Frontal cortex (tissue), 4 donors: ENCODE results near the gene SETD7. TPM values are rescaled to one million over a fixed set of nuclear protein-coding genes. Genes with fewer than 3 reads are reported as not detected.
A peak's percentile ranks its signal among the peaks of the same experiment; 100 is the strongest.
"Not testable (repeated sequence)": the region's sequence is repeated elsewhere in the genome, so short reads cannot be mapped to it uniquely, and the experiment has no call there.

Source experiments
- DNase-seq, 2 donors: peaks; one replicate each; pipeline ENCODE4 v3.0.0; 2012; ENCODE audit warnings: low spot score in 2 of 2
- FAIRE-seq: peaks from 2 replicates; lab custom pipeline; 2012; peaks lifted over from hg19 to GRCh38; lab: Jason Lieb, UNC
- total RNA-seq: library from RNA; depleted of rRNA; stranded (reverse); fragments of >200 nt; gene quantifications from one replicate; pipeline ENCODE4 v1.2.3, GENCODE V29; 2014
- donor health status: control.
- donor health status: control.
- donor health status: control.

SETD7 gene
- total RNA-seq, 1 donor from 2014 or later: 28.5 TPM

DNA sequence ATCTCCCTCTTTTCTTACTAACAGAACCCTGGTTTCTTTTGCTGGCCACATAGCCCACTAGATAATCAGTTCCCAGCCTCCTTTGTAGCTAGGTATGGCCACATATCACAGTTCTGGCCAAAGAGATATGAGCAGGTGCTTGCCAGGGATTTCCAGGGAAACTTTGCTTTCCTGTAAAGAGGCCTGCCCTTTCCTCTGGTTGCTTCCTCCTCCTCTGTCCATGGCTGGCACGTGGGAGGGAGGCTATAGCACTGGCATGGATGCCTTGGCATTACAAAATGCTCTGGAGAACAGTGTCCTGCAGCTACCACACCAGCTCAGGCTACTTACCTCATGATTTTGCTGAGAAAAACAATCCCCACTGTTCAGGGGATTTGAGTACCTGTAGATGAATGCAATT lies 74.6 kb downstream of the SETD7 start:
- FAIRE-seq (no peak), DNase-seq (no peak)

DNA sequence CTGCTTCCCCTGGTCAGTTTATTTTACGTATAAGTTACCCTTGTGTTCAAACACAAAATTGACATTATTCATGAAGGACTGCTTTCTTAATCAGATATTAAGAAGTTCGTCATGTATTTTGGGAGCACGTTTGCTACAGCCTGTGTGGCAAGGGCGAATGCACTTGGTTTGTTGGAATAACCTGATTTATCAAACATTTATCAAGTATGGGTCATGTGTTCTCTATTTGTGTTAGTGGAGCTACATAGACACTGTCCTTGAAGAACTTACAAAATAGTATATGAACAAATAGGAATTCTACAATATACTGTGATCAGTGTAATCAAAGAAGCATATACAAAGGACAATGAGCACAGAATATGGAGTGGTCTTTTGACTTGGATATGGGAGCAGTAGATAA lies 79.7 kb downstream of the SETD7 start:
- DNase-seq (no peak), FAIRE-seq (no peak)

DNA sequence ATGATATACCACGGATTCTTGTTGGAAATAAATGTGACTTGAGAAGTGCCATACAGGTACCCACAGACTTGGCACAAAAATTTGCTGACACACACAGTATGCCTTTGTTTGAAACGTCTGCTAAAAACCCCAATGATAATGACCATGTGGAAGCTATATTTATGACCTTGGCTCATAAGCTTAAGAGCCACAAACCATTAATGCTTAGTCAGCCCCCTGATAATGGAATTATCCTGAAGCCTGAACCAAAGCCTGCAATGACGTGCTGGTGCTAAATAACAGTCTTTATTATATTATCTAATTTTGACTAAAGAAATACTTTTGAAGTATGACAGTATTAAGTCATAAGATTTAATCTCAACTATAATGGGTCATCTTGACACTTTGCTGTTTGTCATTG lies 83.2 kb downstream of the SETD7 start:
- no peak for FAIRE-seq
- DNase-seq: no peak

DNA sequence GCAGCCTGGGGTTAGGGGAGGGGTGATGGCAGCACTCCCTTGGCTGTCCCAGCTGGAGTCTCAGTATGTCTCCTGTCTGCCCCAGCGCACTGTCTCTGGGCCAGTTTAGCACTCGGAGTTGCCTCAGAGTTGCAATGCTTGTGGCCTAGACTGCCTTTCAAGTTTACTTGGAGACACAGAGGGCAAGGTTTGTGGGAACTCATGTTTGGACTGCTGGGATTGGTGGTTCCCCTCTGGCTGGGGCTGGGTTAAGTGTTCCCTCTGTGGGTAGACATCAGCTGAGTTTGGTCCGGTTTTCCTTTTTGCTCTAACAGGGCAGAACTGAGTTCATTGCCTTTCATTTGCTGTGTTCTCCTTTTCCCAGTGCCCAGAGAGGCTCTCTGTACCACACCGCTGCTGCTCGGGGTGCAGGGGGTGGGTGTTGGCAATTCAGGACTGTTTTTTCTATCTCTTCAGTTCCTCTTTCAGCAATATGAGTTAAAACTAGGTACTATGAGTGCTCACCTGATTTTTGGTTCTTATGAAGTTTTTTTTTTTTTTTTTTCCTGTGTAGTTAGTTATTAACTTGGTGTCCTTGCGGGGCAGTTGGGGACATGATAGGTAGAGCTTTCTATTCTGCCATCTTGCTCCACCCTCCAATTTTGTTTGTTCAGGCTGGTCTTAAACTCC lies 84.9 kb downstream of the SETD7 start:
- FAIRE-seq: no peak
- no peak for DNase-seq

DNA sequence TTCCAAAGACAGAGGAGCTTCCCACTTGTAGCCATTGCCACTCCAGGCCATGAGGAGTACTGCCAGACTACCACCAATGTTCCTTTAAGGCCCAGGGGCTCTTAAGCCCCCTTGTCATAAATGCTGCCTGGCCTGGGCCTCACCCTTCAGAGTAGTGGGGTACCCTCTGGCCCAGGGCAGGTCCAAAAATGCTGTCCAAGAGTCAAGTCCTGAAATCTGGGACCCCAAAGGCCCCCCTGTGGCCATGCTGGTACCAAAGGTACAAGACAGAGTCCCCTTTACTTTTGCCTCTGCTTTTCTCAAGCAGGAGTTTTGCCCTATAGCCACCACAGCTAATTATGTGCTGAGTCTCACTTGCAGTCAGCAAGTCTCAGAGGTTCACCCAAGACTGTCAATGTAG lies 85.7 kb downstream of the SETD7 start:
- DNase-seq (no peak), FAIRE-seq (no peak)

DNA sequence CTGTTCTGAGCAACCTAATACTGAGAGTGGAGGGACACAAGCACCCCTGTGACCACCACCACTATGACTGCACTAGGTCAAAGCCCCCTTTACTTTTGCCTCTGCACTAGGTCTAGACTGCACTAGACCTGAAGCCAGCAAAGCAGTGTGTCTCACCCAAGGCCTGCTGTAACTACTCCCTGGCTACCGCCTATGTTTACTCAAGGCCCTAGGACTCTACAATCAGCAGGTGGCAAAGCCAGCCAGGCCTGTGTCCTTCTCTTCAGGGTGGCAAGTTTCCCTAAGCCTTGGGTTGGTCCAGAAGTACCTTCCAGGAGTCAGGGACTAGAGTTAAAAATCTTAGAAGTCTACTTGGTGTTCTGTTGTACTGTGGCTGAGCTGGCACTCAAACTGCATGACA lies 86.2 kb downstream of the SETD7 start:
- no peak for FAIRE-seq
- no peak for DNase-seq

DNA sequence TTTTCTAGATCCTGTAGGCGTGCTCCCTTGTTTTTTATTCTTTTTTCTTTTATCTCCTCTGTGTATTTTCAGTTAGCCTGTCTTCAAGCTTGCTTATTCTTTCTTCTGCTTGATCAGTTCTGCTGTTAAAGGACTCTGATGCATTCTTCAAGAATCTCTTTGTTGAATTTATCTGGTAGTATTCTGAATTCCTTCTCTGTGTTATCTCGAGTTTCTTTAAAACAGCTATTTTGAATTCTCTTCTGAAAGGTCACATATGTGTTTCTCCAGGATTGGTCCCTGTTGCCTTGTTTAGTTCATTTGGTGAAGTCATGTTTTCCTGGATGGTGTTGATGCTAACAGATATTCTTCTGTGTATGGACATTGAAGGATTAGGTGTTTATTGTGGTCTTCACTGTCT lies 86.8 kb downstream of the SETD7 start:
- FAIRE-seq: no peak
- DNase-seq: no peak

DNA sequence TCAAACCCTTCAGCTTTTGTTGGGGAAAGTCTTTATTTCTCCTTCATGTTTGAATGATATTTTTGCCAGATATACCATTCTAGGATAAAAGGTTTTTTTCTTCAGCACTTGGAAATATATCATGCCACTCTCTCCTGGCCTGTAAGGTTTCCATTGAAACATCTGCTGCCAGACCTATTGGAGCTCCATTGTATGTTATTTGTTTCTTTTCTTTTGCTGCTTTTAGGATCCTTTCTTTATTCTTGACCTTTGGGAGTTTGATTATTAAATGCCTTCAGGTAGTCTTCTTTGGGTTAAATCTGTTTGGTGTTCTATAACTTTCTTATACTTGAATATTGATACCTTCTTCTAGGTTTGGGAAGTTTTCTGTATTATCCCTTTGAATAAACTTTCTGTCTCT lies 87.3 kb downstream of the SETD7 start:
- DNase-seq, FAIRE-seq: not testable (repeated sequence)

DNA sequence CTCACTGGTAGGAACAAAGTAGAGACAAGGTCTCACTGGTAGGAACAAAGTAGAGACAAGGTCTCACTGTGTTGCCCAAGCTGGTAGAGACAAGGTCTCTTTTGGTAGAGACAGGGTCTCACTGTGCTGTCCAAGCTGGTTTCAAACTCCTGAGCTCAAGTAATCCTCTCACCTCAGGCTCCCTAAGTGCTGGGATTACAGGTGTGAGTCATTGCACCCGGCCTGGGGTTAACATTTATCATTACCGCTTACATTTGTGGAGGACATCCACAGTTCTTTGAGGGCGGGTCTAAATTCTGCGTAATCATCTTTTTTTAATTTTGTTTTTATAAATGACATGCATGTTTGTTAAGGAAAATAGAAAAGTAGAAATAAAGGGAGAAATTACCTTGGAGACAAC lies 90.1 kb downstream of the SETD7 start:
- FAIRE-seq: no peak

DNA sequence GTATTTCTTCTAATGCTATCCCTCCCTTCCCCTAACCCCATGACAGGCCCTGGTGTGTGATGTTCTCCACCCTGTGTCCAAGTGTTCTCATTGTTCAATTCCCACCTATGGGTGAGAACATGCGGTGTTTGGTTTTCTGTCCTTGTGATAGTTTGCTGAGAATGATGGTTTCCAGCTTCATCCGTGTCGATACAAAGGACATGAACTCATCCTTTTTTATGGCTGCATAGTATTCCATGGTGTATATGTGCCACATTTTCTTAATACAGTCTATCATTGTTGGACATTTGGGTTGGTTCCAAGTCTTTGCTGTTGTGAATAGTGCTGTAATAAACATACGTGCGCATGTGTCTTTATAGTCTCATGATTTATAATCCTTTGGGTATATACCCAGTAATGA lies 91.5 kb downstream of the SETD7 start:
- DNase-seq: not testable (repeated sequence)

More for the DNA sequence above, 90.1 kb downstream of the SETD7 start:
- no peak for DNase-seq

DNA sequence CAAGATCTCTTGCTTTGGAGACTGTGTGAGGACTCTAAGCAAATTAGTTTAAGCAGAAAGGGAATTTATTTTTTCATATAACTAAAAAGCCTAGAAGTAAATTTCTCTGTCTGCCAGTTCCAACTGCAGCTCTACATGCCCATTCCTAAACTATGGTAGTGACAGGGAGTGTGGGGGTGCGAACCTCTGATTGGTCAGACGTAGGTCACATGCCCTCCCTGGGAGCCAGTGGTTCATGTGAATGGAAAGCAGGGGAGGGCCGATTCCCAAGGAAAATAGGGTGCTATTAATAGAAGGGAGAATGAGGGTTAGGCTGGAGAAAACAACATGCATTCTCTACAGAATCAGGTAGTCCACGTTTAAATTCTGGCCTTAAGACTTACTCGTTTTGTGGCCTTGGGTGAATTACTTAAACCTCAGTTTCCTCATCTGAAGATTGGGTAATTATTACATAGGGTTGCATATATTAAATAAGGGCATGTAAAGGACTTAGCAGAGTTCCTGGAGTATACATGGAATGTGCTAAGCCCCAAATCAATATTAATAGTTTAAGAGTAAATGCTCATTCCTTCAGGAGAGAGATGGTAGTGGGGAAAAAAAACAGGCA lies 94.9 kb downstream of the SETD7 start:
- FAIRE-seq: no peak
- no peak for DNase-seq

More for the DNA sequence above, 91.5 kb downstream of the SETD7 start:
- FAIRE-seq: not testable (repeated sequence)

DNA sequence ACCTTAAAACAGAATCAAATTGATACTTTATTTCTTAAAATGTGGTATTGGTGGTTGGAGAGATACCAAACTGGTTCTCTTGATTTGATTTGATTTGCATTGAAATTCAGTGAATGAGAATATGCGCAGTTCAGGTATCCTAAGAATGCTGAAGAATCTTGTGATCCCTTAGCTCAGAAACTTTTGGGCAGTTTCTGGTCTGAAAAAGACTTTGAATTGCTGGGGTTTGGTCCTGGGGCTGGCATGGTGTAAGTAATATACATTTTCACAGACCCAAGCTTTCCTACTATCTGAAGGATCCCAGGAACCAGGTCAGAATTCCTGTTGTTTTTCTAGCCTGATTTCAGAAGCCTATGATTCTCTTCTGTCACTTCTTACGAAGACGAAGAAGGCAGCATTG lies 95.5 kb downstream of the SETD7 start:
- FAIRE-seq: no peak

DNA sequence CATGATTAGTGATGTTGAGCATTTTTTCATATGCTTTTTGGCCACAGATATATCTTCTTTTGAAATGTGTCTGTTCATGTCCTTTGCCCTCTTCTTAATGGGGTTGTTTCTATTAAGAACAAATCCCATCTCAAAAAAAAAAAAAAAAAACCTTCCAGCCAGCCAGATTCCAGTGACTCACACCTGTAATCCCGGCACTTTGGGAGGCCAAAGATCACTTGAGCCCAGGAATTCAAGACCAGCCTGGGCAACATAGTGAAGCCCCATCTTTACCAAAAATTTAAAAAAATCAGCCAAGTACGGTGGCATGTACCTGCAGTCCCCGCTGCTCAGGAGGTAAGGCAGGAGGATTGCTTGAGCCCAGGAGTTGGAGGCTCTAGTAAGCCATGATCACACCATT lies 97.0 kb downstream of the SETD7 start:
- DNase-seq (no peak), FAIRE-seq (no peak)

More for the DNA sequence above, 95.5 kb downstream of the SETD7 start:
- DNase-seq: no peak

DNA sequence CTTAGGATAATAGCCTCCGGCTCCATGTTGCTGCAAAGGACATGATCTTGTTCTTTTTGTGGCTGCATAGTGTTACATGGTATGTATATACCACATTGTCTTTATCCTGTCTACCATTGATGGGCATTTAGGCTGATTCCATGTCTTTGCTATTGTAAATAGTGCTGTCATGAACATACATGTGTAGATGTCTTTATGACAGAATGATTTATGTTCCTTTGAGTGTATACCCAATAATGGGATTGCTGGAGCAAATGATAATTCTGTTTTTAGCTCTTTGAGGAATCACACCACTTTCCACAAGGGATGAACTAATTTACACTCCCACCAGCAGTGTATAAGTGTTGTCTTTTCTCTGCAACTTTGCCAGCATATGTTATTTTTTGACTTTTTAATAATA lies 97.5 kb downstream of the SETD7 start:
- no peak for FAIRE-seq

DNA sequence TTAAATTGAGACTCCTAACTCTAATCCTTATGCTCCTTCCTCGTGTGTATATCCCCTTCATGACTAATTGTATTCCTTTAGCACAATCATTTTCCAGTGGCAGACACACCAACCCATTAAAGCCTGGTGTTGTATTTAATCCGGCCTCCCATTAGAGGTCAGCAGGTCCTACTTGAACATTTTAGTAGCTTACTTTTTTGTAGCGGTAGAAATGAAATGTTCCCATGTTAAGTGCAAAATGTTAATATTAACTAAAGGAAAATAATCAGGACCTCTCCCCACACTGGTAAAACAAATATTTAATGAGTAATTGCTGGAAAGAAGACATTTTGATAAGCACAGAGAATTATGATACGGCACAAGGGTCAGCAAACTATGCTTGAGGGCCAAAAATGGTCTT lies 98.7 kb downstream of the SETD7 start:
- no peak for FAIRE-seq
- no peak for DNase-seq

More for the DNA sequence above, 97.5 kb downstream of the SETD7 start:
- no peak for DNase-seq

DNA sequence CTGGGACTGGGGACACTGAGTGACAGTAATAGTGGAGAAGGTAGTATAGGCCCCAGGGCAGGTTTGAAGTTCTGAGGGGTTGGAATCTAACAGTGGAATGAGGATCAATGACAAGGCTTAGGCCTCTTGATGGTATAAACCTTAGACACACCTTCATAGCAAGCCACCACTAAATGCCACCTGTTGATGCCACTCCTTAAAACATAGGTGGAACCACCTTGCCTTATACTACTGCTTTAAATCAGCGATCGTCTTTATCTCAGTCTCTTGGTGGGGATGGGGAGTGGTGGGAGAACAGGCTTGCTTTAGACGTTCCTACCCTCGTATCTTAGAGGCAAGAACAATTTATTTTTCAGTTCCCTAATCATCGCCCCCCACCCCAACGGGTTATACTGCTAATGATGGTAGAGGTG lies 100.9 kb downstream of the SETD7 start:
- DNase-seq (no peak), FAIRE-seq (no peak)

DNA sequence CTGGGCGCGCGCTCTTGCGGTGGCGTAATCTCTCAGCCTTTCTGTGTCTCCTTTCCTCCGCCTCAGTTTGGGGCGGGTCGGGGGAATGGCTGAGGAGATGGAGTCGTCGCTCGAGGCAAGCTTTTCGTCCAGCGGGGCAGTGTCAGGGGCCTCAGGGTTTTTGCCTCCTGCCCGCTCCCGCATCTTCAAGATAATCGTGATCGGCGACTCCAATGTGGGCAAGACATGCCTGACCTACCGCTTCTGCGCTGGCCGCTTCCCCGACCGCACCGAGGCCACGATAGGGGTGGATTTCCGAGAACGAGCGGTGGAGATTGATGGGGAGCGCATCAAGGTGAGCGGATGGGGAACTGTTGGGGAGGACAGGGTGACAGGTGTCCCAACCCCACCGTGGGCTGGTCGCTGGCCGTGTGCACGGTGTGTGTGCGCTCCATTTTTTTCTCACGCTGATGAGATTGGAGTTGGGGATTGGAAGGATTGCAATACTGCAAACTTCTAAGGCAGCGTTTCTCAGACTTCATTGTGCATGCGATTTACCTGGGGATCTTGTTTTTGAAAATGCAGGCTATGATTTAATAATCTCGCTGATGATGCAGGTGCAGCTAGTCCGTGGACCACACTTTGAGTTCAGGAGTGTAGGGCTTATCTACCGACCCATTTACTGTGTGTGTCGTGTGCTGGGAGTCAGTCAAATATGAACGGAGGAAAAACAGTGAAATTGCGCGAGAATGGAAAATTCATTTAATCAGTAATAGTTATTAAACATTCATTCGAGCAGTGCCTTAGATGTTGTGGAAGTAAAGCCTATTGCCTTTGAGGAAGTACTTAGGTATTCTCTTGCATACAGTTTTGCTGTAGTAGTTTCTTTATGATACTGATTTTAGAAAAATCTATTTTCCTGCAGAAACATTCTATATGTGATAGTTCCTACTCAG lies 101.6 kb downstream of the SETD7 start, which contains the start of gene RAB33B:
Gene RAB33B, plus strand, starts transcription at position 11 of the 935 bp plus-strand sequence. Its CDS starts 75 bp downstream, at position 86.
- no peak for FAIRE-seq
- DNase-seq: no peak

DNA sequence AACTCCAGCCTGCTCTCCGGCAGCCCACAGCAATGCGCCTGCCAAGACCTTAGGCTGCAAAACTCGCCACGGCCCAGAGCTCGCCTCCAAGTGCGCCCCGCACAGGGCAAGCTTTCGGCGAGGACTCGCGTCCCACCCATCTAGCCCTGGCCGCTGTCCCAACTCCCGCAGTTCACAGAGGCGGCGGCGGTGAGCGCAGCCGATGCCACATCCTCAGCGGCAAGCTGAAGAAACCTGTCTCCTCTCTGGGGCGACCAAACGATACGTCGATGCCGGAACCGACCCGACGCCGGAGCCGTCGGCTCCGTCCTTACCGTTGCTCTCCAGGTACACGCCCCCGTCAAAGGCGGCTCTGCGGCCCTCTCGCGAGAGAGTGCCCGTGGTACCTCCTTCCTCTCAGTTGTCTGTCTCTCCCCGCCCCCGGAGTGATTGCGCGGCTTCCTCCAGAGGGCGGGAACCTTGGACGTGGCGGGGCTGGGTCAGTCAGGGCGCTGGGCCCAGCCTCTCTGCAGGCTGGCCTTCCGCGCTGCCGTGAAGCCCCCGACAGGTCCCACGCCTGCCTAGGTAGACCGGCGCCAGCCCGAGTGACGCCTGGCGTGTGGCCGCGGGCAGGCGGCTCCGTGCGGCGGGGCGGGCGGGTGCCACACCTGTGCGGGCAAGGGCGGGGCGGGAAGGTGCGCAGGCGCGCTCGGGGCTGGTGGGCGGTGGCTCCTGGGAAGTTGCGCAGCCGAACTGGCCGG lies 102.5 kb downstream of the SETD7 start:
- FAIRE-seq (no peak), DNase-seq (peak; percentile 84 to 91)

DNA sequence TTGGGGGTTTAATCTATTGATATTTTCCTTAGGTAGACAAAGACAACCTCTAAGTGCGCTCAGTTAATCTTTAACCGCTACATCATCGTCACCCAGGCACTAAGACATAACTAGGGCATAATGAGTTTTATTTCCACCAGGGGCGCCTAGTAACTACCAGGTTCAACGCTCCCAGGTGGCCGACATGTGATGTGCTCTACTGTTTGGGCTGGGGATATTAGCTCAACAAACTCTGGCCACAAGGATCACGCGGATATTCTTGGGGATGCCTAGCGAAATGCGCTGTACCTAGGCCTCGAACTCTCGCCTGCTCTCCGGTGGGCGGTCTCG lies 103.0 kb downstream of the SETD7 start:
- DNase-seq: no peak
- FAIRE-seq: no peak

DNA sequence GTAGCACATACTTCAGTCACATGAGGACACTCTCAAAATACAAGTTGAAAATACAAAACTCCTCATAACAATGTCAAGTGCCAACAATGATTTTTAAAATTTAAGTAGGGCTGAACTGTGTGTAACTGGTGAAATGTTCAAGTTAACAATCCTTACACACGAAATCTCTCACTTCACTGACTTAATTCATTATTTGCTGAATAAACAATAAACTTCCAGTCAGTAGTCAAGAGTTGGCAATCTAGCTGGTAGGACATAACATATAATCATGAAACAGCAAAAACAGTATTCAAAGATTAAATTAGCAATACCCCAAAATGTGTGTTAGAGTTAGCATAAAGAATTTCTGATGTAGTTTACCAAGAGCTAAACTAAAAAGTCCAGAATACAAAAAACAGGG lies 104.0 kb downstream of the SETD7 start:
- FAIRE-seq: no peak
- DNase-seq: no peak
